Fibroblast of skin of abdomen (primary cell): Measurements from ENCODE around the gene SCNN1B.

ENCODE experiments used
- DNase-seq: peaks from one replicate; pipeline ENCODE4 v3.0.0-alpha.2; 2013

SCNN1B gene

DNA sequence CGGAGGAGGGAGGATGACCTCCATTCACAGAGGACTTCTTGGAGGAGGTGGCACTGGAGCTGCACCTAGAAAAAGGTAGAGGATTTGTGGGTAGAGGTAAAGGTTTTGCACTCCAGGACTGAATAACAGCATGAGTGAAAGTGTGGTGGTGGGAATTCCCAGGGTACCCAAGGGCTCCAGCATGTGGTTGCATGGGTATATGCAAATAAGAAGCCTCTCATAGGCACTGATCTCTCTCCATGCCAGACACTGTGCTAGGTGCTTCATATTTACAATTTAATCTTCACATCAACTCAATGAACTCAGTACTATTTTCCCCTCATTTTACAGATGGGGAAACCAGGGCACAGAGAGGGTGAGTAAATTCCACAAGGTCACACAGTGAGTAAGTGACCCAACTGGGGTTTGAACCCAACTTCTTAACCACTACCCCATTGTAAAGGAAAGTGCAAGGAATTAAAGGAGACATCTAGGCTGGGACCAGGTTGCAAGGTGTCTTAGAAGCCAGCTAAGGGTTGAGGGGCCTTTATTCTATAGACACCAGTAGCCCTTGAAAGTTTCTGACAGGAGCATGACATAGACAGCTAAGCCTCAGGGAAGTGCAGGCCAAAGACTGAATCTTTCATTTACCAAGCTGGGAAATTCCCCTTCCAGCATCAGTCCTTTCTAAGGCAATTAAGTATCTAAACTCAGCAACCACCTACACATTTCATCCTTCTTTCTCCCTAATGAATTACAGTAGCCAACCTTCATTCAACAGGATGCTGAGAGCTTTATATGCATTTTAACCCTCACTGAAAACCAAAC, 21.3 kb downstream of the SCNN1B start:
- DNase-seq, result no peak

DNA sequence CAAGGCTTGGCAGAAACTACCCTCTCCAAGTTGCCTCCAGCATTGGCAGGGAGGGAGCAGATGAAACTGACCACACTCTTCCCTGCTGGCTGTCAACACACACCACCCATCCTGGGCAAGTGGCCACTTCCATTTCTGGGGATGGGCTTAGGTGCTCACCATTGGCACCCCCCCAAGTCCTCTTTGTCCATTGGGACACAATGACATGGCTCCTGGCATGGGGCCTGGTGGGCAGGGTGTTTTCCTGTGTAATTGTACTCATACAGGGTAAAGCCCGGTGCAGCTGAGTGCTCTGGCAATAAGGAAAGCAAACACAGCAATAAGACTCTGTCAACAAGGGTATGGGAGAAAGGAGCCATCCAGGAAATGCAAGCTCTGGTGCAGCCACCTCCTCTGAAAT, 22.6 kb downstream of the SCNN1B start:
- no peak for DNase-seq

DNA sequence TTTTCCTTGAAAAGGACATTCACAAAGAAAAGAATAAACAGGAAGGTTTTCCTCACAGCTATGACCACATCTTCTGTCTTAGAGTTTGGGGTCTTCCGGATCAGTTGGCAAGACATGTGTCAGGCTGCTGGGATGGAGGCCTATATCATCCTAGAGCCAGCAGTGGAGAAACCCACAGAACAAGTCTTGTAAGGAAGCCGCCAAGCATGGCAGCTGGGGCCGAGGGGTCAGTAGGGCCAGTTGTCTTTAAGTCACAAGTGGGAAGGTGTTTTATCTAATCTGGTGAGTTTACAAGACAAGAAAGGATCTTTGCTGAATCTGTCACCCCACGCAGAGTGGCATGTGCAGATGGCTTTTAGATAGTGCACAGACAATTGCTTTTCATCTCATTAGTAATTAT, 25.7 kb downstream of the SCNN1B start:
- no peak for DNase-seq

DNA sequence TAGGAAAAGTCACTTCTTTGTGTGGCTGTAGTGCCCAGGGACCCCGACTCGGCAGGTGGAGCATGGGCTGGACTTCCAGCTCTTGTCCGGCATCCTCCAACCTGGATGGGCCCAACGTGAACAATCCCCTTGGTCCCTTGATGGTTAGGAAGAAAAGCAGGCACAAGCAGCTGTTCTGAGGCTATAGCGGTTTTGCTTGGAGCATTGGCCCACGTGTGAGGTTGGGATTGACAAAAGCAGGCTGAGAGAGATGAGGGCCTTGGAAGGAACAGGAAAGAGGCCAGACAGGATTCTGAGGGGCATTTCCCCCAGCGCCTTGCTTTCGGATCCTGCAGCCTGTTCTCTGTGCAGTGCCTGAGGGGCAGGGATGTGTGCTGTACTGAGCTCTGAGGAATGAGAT, 28.1 kb downstream of the SCNN1B start:
- no peak for DNase-seq

DNA sequence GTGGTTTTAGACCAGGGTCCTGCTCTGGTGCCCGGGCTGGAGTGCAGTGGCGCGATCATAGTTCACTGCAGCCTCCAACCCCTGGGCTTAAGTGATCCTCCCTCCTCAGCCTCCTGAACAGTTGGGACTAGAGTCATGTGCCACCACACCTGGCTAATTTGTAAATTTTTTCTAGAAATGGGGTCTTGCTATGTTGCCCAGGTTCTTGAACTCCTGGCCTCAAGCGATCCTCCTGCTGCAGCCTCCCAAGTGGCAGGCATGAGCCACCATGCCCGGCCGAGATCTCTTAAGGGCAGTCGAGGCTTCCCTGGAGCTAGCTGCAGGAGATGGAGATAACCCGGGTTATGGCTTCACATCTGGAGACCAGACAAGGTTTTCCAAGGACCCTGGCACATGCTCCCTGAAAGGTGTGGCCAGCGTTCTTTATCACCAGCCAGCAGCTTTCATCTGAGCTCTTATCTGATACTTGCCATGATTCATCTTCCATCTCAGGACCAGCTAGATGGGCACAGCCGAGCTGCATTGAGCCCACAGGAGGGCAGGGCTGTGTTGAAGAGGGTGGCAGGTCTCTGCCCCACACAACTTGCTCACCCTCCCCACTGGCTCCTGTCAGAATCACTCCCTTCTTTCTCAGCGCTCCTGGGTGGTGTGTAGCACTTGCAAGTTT, 28.6 kb downstream of the SCNN1B start:
- DNase-seq, result no peak

DNA sequence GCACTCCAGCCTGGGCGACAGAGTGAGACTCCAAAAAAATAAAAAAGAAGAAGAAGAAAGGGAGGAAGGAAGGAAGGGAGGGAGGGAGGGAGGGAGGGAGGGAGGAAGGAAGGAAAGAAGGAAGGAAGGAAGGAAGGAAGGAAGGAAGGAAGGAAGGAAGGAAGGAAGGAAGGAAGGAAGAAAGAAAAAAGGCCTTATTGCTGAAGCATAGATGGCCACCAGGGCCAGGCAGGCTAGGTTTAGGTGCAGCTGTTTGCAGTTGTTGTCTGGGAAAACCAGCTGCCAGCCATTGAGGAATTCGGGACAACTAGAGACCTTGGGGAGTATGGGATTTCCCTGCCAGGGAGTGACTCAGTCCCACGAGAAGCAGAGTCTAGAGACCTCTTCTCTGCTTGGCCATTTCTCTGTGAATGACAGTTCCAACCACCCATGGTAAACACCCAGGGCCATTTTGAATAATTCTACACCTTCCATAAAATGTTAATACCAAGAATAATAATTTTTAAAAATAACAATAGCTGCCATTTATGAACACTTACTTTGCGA, 31.0 kb downstream of the SCNN1B start:
- DNase-seq, result no peak

DNA sequence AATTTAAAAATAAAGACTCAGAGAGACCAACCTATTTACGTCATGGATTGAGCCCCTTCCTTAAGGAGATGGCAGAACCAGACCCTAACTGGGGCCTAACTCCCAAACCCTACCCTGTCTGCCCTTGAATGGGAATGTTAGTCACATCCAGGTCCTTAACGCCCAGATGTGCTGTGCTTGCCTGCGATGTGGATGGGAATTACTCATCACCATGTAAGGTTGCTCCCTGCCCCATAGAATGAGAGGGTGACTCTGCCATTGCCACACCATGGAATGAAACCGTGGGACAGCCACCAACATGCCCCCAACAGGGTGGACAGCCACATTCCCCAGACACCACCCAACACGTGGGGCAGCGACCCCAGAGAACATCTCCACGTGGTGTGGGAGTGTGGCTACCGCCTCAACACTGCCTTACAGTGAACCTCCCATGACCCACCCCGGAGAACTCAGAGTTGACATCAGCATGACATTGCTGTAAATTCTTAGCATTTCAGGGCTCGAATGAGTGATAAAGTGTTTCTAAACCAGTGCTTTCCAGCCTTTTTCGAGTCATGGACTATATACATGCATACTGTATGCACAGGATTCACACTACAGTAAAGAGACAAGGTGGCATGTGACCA, 31.8 kb downstream of the SCNN1B start:
- no peak for DNase-seq

DNA sequence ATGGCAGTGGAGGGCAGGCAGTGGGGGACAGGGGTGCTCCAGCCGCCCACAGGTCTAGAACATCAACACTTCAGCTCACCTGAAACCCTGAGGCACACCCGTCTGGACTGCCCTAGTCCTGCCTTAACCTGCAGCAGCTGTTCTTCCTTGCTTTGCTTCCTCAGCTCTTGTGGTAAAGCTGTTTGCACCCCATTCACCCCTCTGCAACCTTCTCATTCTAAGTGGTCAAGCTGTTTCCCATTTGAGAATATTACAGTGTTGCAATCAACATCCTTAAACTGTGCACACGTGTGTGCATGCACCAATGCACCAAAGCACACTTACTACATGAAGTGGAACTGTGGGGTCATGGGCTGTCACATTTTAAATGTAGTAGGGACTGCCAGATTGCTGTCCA, 32.4 kb downstream of the SCNN1B start:
- DNase-seq, result no peak

DNA sequence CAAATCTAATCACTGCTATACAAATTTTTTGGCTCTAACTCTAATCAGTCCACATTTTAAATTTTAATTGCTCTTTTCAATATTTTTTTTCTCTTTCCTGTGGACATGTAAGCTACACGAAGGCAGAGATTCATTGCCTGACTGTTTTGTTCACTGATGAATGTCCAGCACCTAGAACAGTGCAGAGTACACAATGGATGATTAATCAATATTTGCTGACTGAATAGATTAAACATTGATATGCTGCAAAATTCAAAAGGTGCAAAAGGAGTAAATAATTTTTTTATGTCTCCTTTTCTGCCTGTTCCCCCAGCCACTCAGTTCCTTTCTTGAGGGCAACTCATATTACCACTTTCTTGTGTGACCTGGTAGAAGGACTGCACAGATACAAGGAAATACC, 32.8 kb downstream of the SCNN1B start:
- no peak for DNase-seq

DNA sequence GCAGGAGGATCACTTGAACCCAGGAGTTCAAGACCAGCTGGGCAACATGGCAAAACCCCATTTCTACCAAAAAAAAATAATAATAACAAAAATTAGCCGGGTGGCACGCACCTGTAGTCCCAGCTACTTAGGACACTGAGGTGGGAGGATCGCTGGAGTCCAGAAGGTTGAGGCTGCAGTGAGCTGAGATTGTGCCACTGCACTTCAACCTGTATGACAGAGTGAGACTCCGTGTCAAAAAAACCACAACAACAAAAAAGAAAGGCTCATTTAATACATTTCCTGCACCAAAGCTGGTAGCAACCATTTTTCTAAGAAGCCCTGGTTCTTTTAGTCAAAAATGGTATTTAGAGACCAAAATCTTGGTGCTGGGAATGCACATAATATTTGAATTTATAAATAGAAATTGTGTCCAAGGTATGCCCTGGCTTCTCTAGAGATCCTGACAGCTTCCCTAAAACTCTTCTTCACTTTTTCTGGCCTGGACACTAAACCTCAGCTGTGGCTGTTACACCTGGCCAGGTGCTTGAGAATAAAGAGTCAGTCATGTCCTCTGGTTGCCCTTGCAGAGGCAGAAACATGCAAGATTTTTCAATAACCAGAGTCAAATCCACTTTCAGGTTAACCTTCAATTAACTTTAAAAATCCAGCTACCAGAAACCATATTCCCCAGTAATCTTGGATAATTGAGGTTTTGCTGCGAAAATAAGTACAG, 35.9 kb downstream of the SCNN1B start:
- DNase-seq, result no peak

DNA sequence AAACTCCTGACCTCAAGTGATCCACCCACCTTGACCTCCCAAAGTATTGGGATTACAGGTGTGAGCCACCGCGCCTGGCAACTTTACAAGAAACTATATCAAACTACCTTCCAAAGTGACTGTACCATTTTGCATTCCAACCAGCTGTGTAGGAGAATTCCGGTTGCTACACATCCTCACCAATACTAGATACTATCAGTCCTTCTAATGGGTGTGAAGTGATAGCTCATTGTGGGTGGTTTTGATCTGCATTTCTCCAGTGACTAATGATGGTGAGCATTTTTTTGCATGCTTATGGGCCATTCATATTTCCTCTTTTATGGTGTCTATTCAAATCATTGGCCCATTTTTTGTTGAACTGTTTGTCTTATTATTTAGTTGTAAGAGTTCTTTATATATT, 37.7 kb downstream of the SCNN1B start:
- no peak for DNase-seq

DNA sequence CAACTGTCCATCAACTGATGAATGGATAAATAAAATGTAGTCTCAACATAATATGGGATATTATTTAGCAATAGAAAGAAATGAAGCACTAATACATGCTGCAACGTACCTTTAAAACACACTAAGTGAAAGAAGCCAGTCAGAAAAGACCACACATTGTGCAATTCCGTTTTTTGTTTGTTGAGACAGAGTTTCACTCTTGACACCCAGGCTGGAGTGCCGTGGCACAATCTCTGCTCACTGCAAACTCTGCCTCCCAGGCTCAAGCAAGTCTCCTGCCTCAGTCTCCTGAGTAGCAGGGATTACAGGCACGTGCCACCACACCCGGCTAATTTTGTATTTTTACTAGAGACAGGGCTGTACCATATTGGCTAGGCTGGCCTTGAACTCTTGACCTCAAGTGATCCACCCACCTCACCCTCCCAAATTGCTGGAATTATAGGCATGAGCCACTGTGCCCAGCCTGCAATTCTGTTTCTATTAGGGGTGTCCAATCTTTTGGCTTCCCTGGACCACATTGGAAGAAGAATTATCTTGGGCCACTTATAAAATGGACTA, 40.1 kb downstream of the SCNN1B start:
- no peak for DNase-seq

DNA sequence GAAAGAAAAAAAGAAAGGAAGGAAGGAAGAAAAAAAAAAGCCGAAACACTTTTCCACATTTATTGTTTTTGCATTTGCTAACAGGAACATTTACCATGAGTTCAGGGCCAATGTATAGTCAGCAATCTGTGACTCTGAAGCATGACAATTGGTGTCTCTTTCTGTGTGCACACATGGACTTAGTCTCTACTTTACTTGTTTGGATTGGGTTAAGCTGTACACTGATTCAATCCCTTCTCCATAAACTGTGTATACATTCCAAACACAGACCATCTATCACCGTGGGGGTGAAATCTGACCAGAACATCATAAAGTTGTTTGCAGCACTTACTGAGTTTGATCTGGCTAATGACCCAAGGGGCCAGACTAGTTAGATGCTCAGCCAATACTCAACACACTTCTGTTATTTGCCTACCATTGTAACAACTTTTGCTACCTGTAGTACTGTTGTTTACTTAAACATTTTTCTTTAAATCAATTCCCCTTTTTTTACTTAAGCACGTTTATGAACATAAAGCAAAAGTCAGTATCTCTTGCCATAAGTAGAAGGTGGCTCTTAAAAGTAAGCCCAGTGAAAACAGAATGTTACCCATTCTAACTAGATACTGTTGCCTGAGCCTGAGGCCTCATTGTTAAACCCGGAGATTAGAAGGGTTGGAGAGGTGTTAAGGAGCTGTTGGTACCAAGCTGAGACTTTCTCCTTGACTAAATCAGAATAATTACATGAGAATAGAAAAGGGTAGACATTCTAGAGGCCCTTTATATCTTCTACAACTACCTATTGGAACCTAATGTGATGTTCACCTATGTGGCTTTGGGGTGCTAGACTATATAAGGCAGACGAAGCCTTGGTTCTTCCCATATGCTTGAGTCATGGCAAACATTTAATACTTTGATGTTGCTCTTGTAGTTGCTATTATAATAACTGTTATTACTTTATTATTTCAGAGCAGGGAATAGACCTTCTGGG, 41.8 kb downstream of the SCNN1B start:
- DNase-seq, result no peak

DNA sequence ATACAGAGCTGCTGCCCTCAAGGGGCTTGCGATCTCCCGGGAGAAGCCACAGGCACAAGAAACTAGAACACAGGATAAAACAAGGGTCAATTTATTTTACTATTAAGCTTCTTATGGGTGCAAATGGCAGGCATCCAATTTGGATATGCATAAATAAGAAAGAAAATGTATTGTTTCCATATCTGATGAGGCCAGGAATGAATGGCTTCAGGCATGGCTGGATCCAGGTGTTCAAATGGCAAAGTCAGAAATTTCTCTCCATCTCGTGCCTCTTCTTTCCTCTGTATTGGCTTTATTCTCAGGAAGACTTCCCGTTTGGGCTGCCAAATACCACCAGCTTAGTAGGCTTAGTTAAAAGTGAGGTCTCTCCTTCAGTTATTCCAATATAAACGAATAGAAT, 43.1 kb downstream of the SCNN1B start:
- DNase-seq, result no peak

DNA sequence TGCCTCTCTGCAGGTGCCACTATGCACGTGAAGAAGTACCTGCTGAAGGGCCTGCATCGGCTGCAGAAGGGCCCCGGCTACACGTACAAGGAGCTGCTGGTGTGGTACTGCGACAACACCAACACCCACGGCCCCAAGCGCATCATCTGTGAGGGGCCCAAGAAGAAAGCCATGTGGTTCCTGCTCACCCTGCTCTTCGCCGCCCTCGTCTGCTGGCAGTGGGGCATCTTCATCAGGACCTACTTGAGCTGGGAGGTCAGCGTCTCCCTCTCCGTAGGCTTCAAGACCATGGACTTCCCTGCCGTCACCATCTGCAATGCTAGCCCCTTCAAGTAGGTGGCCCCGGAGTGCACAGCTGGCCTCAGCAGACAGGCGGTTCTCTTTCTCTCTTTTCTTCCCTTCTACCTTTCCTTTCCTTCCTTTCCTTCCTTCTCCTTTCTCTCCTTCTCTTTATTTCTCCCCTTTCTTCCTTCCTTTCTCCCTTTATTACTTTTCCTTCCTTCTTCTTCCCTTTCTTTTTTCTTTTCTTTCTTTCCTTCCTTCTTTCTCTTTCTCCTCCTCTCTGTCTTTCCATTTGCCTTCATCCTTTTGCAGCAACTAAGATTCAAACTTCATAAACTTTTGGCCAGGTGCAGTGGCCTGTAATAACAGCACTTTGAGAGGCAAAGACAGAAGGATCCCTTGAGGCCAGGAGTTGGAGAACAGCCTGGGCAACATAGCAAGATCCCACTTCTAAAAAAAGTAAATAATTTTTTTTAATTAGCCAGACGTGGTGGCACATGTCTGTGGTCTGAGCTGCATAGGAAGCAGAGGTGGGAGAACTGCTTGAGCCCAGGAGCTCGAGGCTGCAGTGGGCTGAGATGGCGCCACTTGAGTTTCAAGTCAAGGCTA, 46.7 kb downstream of the SCNN1B start:
- DNase-seq, result no peak

DNA sequence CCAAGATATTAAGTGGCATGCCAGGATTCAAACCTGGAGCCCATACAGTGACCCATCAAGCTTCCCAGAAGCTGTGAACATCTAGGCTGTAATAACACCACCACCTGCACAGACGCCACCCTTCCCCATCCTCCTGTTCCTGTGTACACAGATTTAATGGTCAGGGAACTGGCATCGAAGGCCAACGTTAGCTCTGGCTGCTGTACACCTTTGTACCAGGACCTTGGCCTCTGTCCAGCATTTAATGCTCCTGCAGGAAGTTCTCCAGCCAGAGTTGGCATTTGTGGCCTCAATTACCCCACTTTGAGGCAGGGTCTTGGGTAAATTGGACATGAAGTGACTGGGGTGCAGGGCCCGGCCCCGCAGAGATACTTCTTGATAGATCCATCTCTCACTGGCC, 49.3 kb downstream of the SCNN1B start:
- no peak for DNase-seq

DNA sequence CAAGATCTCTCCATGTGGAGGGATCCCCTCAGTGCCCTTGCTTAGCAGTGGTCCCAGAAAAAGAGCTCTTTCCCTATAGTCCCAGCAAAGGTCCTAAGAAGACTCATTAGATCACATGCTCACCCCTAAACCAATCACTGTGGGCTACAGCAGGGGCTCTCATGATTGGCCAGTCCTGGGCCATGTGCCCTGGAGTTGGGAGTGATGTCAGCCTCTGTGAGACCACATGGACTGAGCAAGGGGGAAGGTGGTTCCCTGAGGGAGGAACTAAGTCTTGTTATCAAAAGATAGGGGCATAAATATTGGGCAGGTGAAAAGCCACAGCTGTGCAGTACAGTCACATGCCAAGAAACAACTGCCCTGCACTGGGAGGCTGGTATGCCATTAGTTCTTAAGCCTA, 51.3 kb downstream of the SCNN1B start:
- DNase-seq, result no peak

DNA sequence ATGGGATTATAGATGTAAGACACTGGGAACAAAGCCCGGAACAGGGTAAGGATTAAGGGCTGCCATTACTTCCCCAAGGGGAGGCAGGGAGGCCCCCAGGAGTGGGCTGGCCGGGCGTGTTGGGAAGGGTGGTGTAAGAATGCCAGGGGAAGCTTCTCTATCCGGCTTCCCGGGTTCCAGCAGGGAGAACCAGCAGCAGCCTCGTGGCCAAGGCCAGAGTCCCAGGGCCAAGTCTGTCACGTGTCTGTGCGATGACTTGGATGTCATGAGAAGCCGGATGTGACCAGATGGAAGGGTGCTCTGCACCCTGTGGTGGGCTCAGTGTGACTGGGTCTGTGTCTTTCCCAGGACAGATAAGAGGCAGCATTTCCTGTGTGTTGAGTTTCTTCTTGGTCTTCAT, 52.1 kb downstream of the SCNN1B start:
- DNase-seq, result no peak

DNA sequence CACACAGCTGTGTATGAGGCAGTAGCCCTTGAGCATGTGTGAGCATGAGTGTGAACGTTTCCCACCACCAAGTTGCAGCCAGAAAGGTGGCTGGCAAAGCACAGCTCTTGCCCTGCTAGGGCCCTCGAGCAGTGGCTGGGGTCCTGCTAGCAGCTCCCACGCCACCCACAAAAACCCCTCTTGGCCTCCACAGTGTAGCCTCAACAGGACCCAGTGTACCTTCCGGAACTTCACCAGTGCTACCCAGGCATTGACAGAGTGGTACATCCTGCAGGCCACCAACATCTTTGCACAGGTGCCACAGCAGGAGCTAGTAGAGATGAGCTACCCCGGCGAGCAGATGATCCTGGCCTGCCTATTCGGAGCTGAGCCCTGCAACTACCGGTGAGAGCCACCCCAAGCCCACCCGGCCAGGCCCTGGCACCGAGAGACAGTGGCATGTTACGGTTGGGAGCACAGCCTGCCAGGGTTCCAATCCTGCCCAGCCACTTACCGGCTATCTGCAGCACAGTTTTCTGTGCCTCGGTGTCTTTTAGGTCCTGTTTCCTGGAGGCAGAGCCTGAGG, 53.1 kb downstream of the SCNN1B start:
- no peak for DNase-seq

DNA sequence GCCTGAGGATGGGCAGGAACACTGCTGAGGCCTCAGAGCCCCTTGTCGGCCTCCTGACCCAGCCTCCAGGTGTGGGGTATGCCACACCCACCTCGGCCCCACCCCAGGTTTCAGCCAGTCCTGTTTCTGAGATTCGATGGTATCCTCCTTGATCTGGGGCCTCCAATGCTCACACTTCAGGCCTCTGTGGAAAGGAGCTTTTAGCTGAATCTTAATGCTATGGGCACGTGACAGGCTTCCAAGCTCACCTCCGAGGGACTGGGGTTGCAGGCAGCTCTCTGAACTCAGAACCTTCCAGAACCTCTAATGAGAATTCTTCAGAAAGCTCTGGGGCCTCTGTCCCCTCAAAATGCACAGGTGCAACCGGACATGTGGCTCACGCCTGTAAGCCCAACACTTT, 54.8 kb downstream of the SCNN1B start:
- DNase-seq, result no peak
